ENCODE results near the gene DENND5A.

DENND5A gene

GRCh38 chr11:9138612-9139579 lies 126.3 kb downstream of the DENND5A start:
- DNase-seq (ENCODE audit: low read depth, low spot score), result no peak

GRCh38 chr11:9138133-9138453 lies 127.1 kb downstream of the DENND5A start:
- no peak for DNase-seq (ENCODE audit: low read depth, low spot score)

- DNase-seq (ENCODE audit: low read depth, low spot score), result peak; percentile 50
Observed at GRCh38 chr11:9137293-9138132, 127.6 kb downstream of the DENND5A start.

- no peak for DNase-seq (ENCODE audit: low read depth, low spot score)
Observed at GRCh38 chr11:9136741-9137140, 128.4 kb downstream of the DENND5A start.

GRCh38 chr11:9133956-9134355 lies 131.2 kb downstream of the DENND5A start:
- no peak for DNase-seq (ENCODE audit: low read depth, low spot score)

GRCh38 chr11:9132203-9132878 lies 132.8 kb downstream of the DENND5A start:
- DNase-seq (ENCODE audit: low read depth, low spot score), result no peak

GRCh38 chr11:9130297-9130696 lies 134.9 kb downstream of the DENND5A start:
- DNase-seq (ENCODE audit: low read depth, low spot score), result no peak

GRCh38 chr11:9126636-9127035 lies 138.5 kb downstream of the DENND5A start:
- no peak for DNase-seq (ENCODE audit: low read depth, low spot score)

GRCh38 chr11:9125185-9125886 lies 139.8 kb downstream of the DENND5A start:
- no peak for DNase-seq (ENCODE audit: low read depth, low spot score)

GRCh38 chr11:9123595-9124304 lies 141.4 kb downstream of the DENND5A start:
- DNase-seq (ENCODE audit: low read depth, low spot score), result no peak

GRCh38 chr11:9121469-9121796 lies 143.7 kb downstream of the DENND5A start:
- DNase-seq (ENCODE audit: low read depth, low spot score), result no peak

- peak; percentile 40 for DNase-seq (ENCODE audit: low read depth, low spot score)
Observed at GRCh38 chr11:9120664-9121468, 144.3 kb downstream of the DENND5A start.

- DNase-seq (ENCODE audit: low read depth, low spot score), result no peak
Observed at GRCh38 chr11:9118277-9118676, 146.9 kb downstream of the DENND5A start.

- DNase-seq (ENCODE audit: low read depth, low spot score), result no peak
Observed at GRCh38 chr11:9112075-9112474, 153.1 kb downstream of the DENND5A start.

- no peak for DNase-seq (ENCODE audit: low read depth, low spot score)
Observed at GRCh38 chr11:9109858-9110731, 155.1 kb downstream of the DENND5A start.

GRCh38 chr11:9104580-9104979 lies 160.6 kb downstream of the DENND5A start:
- no peak for DNase-seq (ENCODE audit: low read depth, low spot score)

GRCh38 chr11:9103542-9104276 lies 161.4 kb downstream of the DENND5A start:
- DNase-seq (ENCODE audit: low read depth, low spot score), result no peak

GRCh38 chr11:9099617-9100016 lies 165.5 kb downstream of the DENND5A start:
- DNase-seq (ENCODE audit: low read depth, low spot score), result no peak

Measured in iPS DF 19.7 (cell line).